HG02759 (cell line): Measurements from ENCODE around the gene KCNQ1OT1.

Experiments
- ATAC-seq: cut with Tn5 transposase; IDR thresholded peaks from one replicate; pipeline ENCODE4 v1.9.1; 2021; ENCODE audit warnings: mild to moderate bottlenecking, moderate library complexity; ENCODE audit not compliant: unreplicated experiment

KCNQ1OT1 gene

DNA sequence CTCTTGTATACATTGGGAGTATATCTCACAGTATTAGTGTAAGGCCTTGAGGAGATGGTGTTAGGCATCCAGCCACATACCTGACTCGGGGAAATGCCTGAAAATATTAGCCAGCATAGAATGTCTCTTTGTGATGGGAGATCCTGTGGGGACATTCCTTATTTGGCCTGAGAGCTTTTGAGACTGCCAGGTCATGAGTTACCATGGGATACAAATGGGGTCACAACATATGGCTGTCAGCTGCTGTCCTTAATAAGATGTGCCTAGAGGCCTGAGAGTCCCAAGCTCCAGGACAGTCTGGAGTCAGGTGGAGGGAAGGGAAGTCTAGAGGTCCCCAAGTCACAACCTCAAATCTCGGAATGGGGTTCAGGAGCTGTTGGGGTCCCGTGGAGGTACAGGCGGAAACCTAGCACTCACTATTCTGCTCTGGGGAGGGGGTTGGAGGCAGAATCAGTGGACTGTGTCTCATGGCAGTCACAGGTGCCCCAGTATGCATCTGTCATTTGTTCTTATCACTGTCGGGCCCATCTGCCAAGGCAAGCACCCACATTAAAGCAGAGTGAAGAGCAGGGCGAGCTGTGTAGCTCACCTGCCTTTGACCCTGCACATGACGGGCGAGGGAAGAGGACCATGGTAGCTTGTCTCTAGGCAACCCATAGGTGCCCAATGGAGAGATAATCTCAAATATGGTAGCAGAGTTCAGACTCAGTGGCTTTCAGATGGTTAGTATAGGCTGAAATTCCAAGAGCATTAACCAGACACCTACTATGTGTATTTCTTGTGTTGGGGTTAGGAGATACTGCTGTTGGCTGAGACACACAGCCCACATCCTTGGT is 29.9 kb downstream of the KCNQ1OT1 start:
- ATAC-seq = no peak

GRCh38 chr11:2668876-2669275 is 30.9 kb downstream of the KCNQ1OT1 start:
- ATAC-seq = no peak

- no peak for ATAC-seq
These were observed 31.9 kb downstream of the KCNQ1OT1 start for GRCh38 chr11:2667940-2668339.

GRCh38 chr11:2666828-2667570 is 32.8 kb downstream of the KCNQ1OT1 start:
- no peak for ATAC-seq

DNA sequence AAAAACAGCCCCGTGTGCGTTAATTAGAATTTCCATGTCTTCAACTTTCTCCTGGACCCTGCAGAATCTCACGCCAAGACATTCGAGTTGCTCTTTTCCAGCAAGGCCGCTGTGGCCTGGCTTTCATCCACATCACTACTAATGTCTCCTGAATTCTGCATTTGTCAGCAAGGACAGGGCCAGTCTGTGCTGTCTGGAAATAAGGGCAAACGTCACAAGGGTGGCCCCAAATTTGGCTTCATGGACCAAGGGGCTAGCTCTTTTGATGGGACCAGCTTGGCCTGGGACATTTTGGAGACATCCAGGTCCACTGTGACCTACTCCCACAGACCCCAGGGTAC is 33.4 kb downstream of the KCNQ1OT1 start:
- ATAC-seq = no peak

- ATAC-seq = no peak
These were observed 34.0 kb downstream of the KCNQ1OT1 start for GRCh38 chr11:2665526-2666400.

DNA sequence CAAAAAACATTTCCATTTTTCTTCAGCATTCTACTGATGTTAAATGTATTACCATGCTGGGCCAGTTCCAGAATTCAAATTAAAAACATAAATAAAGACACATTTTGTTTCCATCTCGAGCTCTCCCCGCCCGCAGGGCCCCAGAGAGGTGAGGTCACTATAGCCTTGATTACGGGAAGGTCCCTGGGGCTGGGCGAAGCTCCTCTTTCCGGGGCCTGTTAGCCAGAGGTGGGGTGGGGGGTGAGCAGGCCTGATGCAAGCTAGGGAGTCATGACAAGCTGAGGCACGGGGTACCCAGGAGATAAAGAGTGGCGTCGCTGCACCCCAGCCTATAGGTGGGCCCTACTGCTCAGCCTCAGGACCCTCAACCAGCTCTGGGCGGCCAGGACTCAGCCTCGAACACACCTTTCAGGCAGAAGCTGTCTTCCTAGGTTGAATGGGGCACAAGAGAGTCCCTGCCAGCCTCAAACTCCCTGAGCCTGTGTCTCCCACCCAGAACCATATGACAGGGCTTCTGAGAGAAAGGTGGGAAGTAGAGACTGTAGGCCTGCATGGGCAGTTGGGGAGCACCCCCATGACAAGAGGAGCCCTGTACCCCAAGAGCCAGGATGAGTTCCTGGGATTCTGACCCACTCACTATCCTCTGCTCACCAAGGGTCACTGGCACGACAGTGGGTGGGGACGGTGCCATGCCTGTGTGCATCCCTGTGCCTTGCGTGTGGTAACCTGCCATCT is 34.8 kb downstream of the KCNQ1OT1 start:
- ATAC-seq = no peak

GRCh38 chr11:2664376-2664775 is 35.4 kb downstream of the KCNQ1OT1 start:
- ATAC-seq = no peak

DNA sequence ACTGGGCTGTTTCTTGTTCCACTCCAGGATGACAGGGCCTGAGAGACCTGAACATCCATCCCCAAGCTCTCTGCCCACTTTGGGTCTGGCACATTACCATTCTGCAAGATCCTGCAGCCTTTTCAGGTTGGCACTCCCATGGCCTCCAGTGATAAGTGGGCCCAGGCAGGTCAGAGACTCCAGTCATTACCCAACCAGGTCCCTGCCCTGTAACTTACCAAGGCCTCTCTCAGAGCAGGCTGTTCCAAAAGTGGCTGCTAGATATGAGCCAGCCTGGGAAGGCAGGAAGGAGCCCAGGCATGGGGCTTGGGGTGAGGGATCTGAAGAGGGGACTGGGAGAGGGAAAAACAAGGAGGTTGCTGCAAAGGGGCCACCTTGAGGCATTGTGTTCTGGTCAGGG is 35.9 kb downstream of the KCNQ1OT1 start:
- no peak for ATAC-seq

DNA sequence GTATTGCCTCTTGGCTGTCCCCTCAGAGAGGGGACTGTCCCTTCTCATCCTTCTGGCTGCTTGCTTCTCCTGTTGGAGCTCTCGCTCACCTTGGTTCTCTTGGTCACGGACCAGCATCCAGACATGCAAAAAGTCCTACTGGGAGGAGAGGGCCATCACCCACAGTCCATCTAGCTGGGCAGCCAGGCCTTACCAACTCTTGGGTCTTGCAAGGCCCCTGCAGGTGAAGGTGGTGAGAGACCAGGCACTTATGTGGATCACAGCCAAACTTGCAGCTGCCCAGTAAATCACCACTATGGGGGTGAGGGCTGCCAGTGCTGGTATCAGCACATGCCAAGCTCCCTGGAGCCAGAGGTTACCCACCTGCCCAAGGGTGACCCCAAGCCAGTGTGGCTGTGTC is 36.3 kb downstream of the KCNQ1OT1 start:
- ATAC-seq = no peak

- ATAC-seq = no peak
These were observed 37.1 kb downstream of the KCNQ1OT1 start for GRCh38 chr11:2662430-2663299.

GRCh38 chr11:2662024-2662312 is 37.8 kb downstream of the KCNQ1OT1 start:
- no peak for ATAC-seq

DNA sequence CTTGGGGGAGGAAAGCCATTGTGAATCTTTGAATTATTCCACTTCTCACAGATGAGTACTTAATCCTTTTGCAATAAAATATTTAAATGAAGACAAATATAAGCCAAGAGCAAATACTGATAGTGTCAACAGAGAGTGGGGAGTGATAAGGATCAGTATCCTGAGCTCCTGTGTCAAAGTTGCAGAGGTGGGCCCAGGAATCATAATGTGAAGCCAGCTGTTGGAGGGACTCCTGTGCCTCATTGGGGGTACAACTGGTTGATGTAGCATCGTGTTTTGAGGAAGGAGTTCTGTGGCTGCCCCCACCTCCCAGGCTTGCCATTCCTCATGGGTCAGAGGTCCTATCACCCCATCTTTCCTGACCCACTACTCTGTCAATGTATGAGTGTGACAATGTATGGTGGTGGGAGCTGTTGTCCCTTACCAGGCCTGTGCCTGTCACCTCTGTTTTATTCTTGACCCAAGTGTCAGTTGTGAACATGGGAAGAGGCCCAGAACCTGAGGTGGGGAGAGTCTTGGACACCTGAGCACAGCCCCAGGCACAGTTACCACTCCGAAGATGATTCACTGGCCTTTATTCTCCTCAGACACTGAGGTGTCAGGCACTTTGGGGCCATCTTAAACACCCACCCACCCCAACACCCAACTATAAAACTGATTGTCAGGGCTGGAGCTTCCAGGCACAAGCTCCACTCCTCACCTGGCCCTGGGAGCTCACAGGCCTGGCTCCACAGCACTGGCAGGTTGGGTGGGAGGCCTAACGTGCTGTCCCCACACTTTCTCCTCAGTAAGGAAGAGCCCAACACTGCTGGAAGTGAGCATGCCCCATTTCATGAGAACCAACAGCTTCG is 38.4 kb downstream of the KCNQ1OT1 start:
- no peak for ATAC-seq

- ATAC-seq = no peak
These were observed 39.3 kb downstream of the KCNQ1OT1 start for GRCh38 chr11:2660357-2660939.

DNA sequence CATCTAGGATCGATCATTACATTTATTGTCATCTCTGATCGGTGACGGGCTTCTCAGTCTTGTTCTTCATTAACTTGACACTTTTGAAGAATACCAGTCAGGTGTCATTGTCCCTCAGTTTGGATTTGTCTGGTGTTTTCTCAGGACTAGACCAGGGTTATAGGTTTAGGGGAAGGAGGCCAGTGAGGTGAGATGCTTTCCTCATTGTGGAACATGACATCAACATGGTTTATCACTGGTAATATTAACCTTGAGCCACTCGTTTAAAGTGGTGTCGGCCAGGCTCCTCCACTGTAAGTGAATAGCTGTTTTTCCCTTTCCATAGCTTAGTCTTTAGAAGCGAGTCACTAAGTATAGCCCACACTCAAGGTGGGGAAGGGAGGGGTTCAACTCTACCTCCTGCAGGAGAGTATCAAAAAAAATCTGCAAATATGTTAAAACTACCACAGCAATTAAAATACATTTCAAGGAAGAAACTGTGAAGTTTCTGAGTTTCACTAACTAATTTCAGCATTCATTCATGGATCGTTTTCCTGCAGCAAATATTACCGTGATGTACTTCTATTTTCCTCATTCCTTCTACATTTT is 42.0 kb downstream of the KCNQ1OT1 start:
- no peak for ATAC-seq

- ATAC-seq = no peak
These were observed 42.9 kb downstream of the KCNQ1OT1 start for GRCh38 chr11:2656859-2657258.

DNA sequence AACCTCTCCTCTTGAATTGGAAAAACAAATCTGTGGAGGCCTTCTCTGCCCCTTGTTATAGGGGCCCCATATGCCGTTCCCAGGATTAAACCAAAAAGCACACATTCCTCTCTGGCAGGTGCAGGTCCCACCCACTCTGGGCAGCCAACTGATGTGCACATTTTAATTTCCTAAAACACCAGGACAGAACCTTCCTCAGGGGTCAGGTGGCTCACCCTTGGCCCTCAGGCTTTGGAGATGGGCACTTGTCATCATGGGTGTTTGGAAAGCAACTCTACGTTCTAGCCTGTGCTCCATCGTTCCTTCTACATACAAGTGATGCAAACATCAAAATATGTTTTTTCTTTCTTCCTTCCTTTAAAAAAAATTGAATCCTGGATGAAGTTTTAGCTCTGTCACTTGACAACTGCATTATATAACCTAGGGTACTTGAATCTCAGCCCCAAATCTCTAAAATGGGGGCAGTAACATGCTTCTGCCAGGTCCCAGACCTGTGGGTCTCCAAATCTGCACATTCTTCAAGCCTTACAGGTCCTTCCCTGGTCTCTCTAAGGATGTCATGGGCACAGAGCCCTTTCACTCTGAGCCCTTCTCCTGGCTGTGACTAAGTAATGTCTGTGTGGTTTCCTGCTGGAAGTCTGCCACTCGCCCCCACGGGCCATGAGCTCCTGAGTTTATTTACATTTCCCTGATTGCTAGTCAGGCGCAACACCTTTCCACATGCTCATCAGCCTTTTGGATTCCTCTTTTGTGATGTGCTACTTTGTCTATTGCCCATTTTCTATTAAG is 43.8 kb downstream of the KCNQ1OT1 start:
- no peak for ATAC-seq
